IMR-90 (cell line): ENCODE measurements around the gene MPZ. TPM values are rescaled to one million over a fixed set of nuclear protein-coding genes. Genes with fewer than 3 reads are reported as not detected.

Experiments
- ATAC-seq: fragments of 200-7000 bp; cut with Tn5 transposase; 2 replicates; pipeline ENCODE4 v1.9.1; 2020; ENCODE audit warnings: low read depth, mild to moderate bottlenecking, moderate library complexity
- BruUV-seq: library from RNA; stranded (reverse); fragments of 400-500 nt; replicated peaks from 2 replicates; lab custom pipeline; 2021; lab: Mats Ljungman, UMichigan
- CTCF ChIA-PET: fragments of 300-600 bp; formaldehyde crosslinking; extraction: SDS; loops from one replicate; lab custom pipeline; 2021; ENCODE audit warnings: antibody characterized with exemption; lab: Yijun Ruan, JAX
- POLR2A ChIA-PET: fragments of 300-600 bp; sonication (Branson Sonifier 250); formaldehyde crosslinking; loops from one replicate; lab custom pipeline; 2022; ENCODE audit warnings: antibody characterized with exemption; ENCODE audit not compliant: unreplicated experiment; lab: Charles Lee
- DNase-seq: peaks from one replicate; pipeline ENCODE4 v3.0.0; 2013
- H2AFZ ChIP-seq: replicated peaks from 2 replicates; pipeline ENCODE3; 2013; ENCODE audit warnings: low read length, mild to moderate bottlenecking; ENCODE audit not compliant: poor library complexity
- H2AK5ac ChIP-seq: 2 replicates; pipeline ENCODE4 v1.6.1; 2013; ENCODE audit warnings: low read depth, low read length, inconsistent platforms
- H2AK9ac ChIP-seq: replicated peaks from 2 replicates; pipeline ENCODE3; 2013; ENCODE audit warnings: mild to moderate bottlenecking, low read depth, low read length, moderate library complexity; ENCODE audit not compliant: poor library complexity
- H2BK120ac ChIP-seq: 2 replicates; pipeline ENCODE4 v1.6.1; 2013; ENCODE audit warnings: low read depth, low read length, inconsistent platforms
- H2BK15ac ChIP-seq: 3 replicates; pipeline ENCODE4 v1.6.1; 2013; ENCODE audit warnings: low read depth, low read length, inconsistent platforms
- H2BK20ac ChIP-seq: 2 replicates; pipeline ENCODE4 v1.6.1; 2013; ENCODE audit warnings: low read depth, mild to moderate bottlenecking, inconsistent platforms, low read length, moderate library complexity
- H2BK5ac ChIP-seq: 2 replicates; pipeline ENCODE4 v1.6.1; 2013; ENCODE audit warnings: mild to moderate bottlenecking, low read depth, low read length, inconsistent platforms; ENCODE audit not compliant: poor library complexity, severe bottlenecking
- H3K14ac ChIP-seq: replicated peaks from 2 replicates; pipeline ENCODE4 v1.6.1; 2013; ENCODE audit warnings: low read depth, low read length, inconsistent platforms
- H3K18ac ChIP-seq: 2 replicates; pipeline ENCODE4 v1.6.1; 2013; ENCODE audit warnings: low read depth, low read length, control low read depth
- H3K23ac ChIP-seq: 2 replicates; pipeline ENCODE4 v1.6.1; 2013; ENCODE audit warnings: low read depth, low read length, inconsistent platforms
- H3K27ac ChIP-seq: 2 replicates; pipeline ENCODE4 v1.5.1; 2013; ENCODE audit warnings: mild to moderate bottlenecking, control low read depth, low read length; ENCODE audit not compliant: insufficient read depth
- H3K27me3 ChIP-seq: 2 replicates; pipeline ENCODE4 v1.6.1; 2013; ENCODE audit warnings: low read length; ENCODE audit not compliant: control insufficient read depth, insufficient read depth
- H3K36me3 ChIP-seq: 2 replicates; pipeline ENCODE4 v1.6.1; 2013; ENCODE audit warnings: low read length, mixed read lengths; ENCODE audit not compliant: control insufficient read depth, insufficient read depth
- H3K4ac ChIP-seq: 2 replicates; pipeline ENCODE4 v1.6.1; 2013; ENCODE audit warnings: low read depth, low read length, inconsistent platforms
- H3K4me1 ChIP-seq: 2 replicates; pipeline ENCODE4 v1.6.1; 2013; ENCODE audit warnings: low read length, mixed read lengths; ENCODE audit not compliant: control insufficient read depth, insufficient read depth
- H3K4me2 ChIP-seq: 2 replicates; pipeline ENCODE4 v1.6.1; 2013; ENCODE audit warnings: low read depth, mild to moderate bottlenecking, control low read depth, low read length, moderate library complexity
- H3K4me3 ChIP-seq: 2 replicates; pipeline ENCODE4 v1.5.1; 2013; ENCODE audit warnings: low read depth, mild to moderate bottlenecking, control low read depth, low read length, moderate library complexity; ENCODE audit not compliant: insufficient read depth
- H3K56ac ChIP-seq: 2 replicates; pipeline ENCODE4 v1.6.1; 2013; ENCODE audit warnings: low read length, inconsistent platforms; ENCODE audit not compliant: insufficient read depth; ENCODE audit errors: extremely low read depth
- H3K79me1 ChIP-seq, 2 experiments: 2 replicates each; pipeline ENCODE4 v1.6.1; 2013; ENCODE audit warnings: low read length in 2 of 2, inconsistent platforms in 1 of 2, low read depth in 1 of 2
- H3K9ac ChIP-seq: 2 replicates; pipeline ENCODE4 v1.6.1; 2013; ENCODE audit warnings: low read depth, low read length, control low read depth
- H3K9me1 ChIP-seq: 2 replicates; pipeline ENCODE4 v1.6.1; 2013; ENCODE audit warnings: low read length, inconsistent platforms; ENCODE audit not compliant: insufficient read depth
- H3K9me3 ChIP-seq: 2 replicates; pipeline ENCODE4 v1.6.1; 2013; ENCODE audit warnings: low read length; ENCODE audit not compliant: control insufficient read depth, insufficient read depth
- H4K20me1 ChIP-seq: 2 replicates; pipeline ENCODE4 v1.6.1; 2013; ENCODE audit warnings: low read length, inconsistent platforms; ENCODE audit not compliant: insufficient read depth
- H4K5ac ChIP-seq: 2 replicates; pipeline ENCODE4 v1.6.1; 2013; ENCODE audit warnings: mild to moderate bottlenecking, low read depth, low read length, control low read depth
- H4K8ac ChIP-seq, 2 experiments: 2 replicates each; pipeline ENCODE4 v1.6.1; 2013; ENCODE audit warnings: low read depth in 2 of 2, low read length in 2 of 2, control low read depth in 1 of 2, inconsistent platforms in 1 of 2
- H4K91ac ChIP-seq: 2 replicates; pipeline ENCODE4 v1.6.1; 2013; ENCODE audit warnings: low read depth, low read length, inconsistent platforms; ENCODE audit not compliant: insufficient read depth
- BHLHE40 ChIP-seq: fragments of 150-350 bp; IDR thresholded peaks from 2 replicates; pipeline ENCODE4 v1.6.1; 2016; ENCODE audit warnings: mild to moderate bottlenecking, low read depth, low read length
- FOS ChIP-seq: fragments of 150-350 bp; IDR thresholded peaks from 2 replicates; pipeline ENCODE4 v1.6.1; 2016; ENCODE audit warnings: low read depth, low read length
- MAFK ChIP-seq: IDR thresholded peaks from 2 replicates; pipeline ENCODE4 v1.6.1; 2012; ENCODE audit warnings: low read depth, low read length, improper control_type of control experiment
- MXI1 ChIP-seq: IDR thresholded peaks from 2 replicates; pipeline ENCODE4 v1.6.1; 2012; ENCODE audit warnings: low read depth, mild to moderate bottlenecking, low read length, moderate library complexity, borderline replicate concordance
- NFE2L2 ChIP-seq: fragments of 150-350 bp; IDR thresholded peaks from 2 replicates; pipeline ENCODE4 v1.6.1; 2016; ENCODE audit warnings: low read depth, mild to moderate bottlenecking, low read length
- POLR2A ChIP-seq: IDR thresholded peaks from 2 replicates; pipeline ENCODE4 v1.6.1; 2012; ENCODE audit warnings: mild to moderate bottlenecking, low read depth, low read length
- RCOR1 ChIP-seq: IDR thresholded peaks from 2 replicates; pipeline ENCODE4 v1.6.1; 2012; ENCODE audit warnings: mild to moderate bottlenecking, low read length, improper control_type of control experiment; ENCODE audit not compliant: insufficient replicate concordance
- RFX5 ChIP-seq: IDR thresholded peaks from 2 replicates; pipeline ENCODE4 v1.8.0; 2012; ENCODE audit warnings: low read depth, mild to moderate bottlenecking, low read length, moderate library complexity
- SMC3 ChIP-seq: fragments of 150-350 bp; IDR thresholded peaks from 2 replicates; pipeline ENCODE4 v1.6.1; 2016; ENCODE audit warnings: low read depth, mild to moderate bottlenecking, antibody characterized with exemption, low read length, moderate library complexity
- dilution Hi-C: fragments of 300-500 bp; cut with HindIII; formaldehyde crosslinking; loops from one replicate; pipeline ENCODE4 v1.14.3; 2018; ENCODE audit warnings: low sequenced_read_pairs; ENCODE audit not compliant: unreplicated experiment
- in situ Hi-C: fragments of 300-500 bp; cut with MboI; formaldehyde crosslinking; loops from 3 replicates; pipeline ENCODE4 v1.14.3; 2019; ENCODE audit warnings: low sequenced_read_pairs, inconsistent platforms, mixed read lengths
- intact Hi-C: fragments of 100-400 bp; cut with micrococcal nuclease; formaldehyde crosslinking; loops from 2 replicates; pipeline ENCODE4 v1.10.0; 2022
- polyA plus RNA-seq, 3 experiments: library from polyadenylated mRNA; depleted of rRNA; stranded (reverse); fragments of >200 nt; gene quantifications; 2 replicates each; pipeline ENCODE4 v1.2.3, GENCODE V29; 2012; ENCODE audit warnings: low replicate concordance in 1 of 3
- total RNA-seq: library from RNA; depleted of rRNA; stranded (reverse); fragments of >200 nt; gene quantifications from 2 replicates; pipeline ENCODE4 v1.2.3, GENCODE V29; 2012
- TF ChIP-seq, protein P1 (sequence below): fragments of 150-350 bp; IDR thresholded peaks from 2 replicates; pipeline ENCODE4 v1.6.1; 2017; ENCODE audit warnings: mild to moderate bottlenecking, antibody characterized with exemption, low read length, low read depth
- TF ChIP-seq, protein P2 (sequence below): fragments of 150-350 bp; IDR thresholded peaks from 2 replicates; pipeline ENCODE4 v1.6.1; 2016; ENCODE audit warnings: low read depth, mild to moderate bottlenecking, low read length, moderate library complexity, borderline replicate concordance

Gene MPZ
- total and polyA plus RNA-seq, 2 of the 4 experiments (the other 2 are of a cell fraction): 0.18 to 0.96 TPM

- ChIA-PET POLR2A (no interaction called here), CTCF (no interaction called here)
- no peak for TF ChIP-seq FOS
- no peak for TF ChIP-seq MXI1
- TF ChIP-seq BHLHE40: no peak
- TF ChIP-seq, protein P1, sequence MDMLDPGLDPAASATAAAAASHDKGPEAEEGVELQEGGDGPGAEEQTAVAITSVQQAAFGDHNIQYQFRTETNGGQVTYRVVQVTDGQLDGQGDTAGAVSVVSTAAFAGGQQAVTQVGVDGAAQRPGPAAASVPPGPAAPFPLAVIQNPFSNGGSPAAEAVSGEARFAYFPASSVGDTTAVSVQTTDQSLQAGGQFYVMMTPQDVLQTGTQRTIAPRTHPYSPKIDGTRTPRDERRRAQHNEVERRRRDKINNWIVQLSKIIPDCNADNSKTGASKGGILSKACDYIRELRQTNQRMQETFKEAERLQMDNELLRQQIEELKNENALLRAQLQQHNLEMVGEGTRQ: no peak
- TF ChIP-seq MAFK: no peak
- no peak for TF ChIP-seq NFE2L2
- TF ChIP-seq, protein P2, sequence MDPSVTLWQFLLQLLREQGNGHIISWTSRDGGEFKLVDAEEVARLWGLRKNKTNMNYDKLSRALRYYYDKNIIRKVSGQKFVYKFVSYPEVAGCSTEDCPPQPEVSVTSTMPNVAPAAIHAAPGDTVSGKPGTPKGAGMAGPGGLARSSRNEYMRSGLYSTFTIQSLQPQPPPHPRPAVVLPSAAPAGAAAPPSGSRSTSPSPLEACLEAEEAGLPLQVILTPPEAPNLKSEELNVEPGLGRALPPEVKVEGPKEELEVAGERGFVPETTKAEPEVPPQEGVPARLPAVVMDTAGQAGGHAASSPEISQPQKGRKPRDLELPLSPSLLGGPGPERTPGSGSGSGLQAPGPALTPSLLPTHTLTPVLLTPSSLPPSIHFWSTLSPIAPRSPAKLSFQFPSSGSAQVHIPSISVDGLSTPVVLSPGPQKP: no peak
- no peak for TF ChIP-seq RFX5
- TF ChIP-seq POLR2A: no peak
- TF ChIP-seq SMC3: no peak
- no peak for TF ChIP-seq RCOR1
- dilution Hi-C loops: no loop called here
- Histone ChIP-seq H3K79me1 (no peaks in the 10 kb centered on the region), H3K4me3 (no peak overlapping the region), H3K36me3 (no peaks in the 10 kb centered on the region), H3K14ac (no peak overlapping the region), H2BK5ac (no peak overlapping the region), H2BK120ac (no peak overlapping the region), H3K27ac (no peak overlapping the region), H3K18ac (no peak overlapping the region), H4K20me1 (no peaks in the 10 kb centered on the region), H3K9me3 (no peaks in the 10 kb centered on the region), H3K4ac (no peak overlapping the region), H3K4me1 (no peaks in the 10 kb centered on the region), H2AK5ac (no peak overlapping the region), H4K91ac (no peak overlapping the region), H3K9me1 (no peaks in the 10 kb centered on the region), H4K8ac (no peak overlapping the region), H2BK15ac (no peak overlapping the region), H2BK20ac (no peak overlapping the region), H3K56ac (no peak overlapping the region), H3K9ac (no peak overlapping the region), H3K4me2 (no peak overlapping the region), H2AK9ac (no peak overlapping the region), H3K23ac (no peak overlapping the region), H3K27me3 (no peaks in the 10 kb centered on the region), H4K5ac (no peak overlapping the region), H2AFZ (no peak overlapping the region)
- in situ Hi-C loops: no loop called here
- BruUV-seq: no TSS peak
- intact Hi-C loops: no loop called here
- DNase-seq: no peak
- no peak for ATAC-seq
Measured at GRCh38 chr1:161297415-161297814, 12.4 kb downstream of the MPZ start.
